ENCODE measurements around the gene CGB1.
A peak's percentile ranks its signal among the peaks of the same experiment; 100 is the strongest.

Gene CGB1

DNA sequence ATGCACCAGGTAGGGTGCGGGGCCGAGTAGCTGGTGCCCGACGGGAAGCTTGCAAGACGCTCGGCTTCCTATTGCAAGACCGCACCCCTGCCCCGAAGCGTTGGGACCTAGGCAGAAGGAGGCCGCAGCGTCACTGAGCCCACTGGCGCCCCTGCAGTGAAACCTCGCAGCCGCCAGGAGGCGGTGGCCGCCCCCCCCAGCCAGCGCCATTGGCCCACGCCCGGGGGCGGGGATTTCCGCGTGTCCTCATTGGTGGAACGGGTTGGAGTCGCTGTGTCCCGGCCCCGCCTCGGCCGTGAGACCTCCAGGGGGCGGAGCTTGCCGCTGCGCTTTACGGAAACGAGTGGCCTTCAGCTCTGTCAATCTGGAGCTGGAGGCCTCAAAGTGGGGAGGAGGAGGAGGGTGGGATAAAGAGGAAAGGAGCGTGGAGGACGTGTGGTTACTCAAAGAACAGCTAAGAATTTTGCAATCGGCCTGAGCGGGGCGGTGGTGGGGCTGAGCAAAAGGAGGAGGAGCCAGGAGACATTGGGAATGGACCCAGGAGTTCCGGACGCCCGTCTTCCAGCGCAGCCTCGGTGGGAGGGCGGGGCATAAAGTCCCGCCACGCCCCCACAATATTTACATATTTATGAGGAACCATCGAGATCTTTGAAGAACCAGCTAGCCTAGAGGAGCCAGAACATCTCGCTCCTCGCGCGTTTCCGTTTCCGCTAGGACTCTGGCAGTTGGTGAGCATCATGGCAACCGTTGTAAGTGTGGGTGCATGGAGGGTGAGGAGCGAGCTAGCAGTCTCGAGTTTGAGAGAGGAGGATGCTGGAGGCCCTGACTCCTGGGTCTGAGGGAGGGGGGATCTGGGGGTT is 43.3 kb downstream of the CGB1 start, which contains the start of the genes GYS1 and RUVBL2:
Gene GYS1, minus strand, starts transcription at position 135 of the 860 bp plus-strand sequence. CDS start 197 bp downstream, outside the sequence.
Gene RUVBL2, plus strand, starts transcription at position 713 of the 860 bp plus-strand sequence. Its CDS starts 25 bp downstream, at position 738.
- DNase-seq: peak; percentile 99

DNA sequence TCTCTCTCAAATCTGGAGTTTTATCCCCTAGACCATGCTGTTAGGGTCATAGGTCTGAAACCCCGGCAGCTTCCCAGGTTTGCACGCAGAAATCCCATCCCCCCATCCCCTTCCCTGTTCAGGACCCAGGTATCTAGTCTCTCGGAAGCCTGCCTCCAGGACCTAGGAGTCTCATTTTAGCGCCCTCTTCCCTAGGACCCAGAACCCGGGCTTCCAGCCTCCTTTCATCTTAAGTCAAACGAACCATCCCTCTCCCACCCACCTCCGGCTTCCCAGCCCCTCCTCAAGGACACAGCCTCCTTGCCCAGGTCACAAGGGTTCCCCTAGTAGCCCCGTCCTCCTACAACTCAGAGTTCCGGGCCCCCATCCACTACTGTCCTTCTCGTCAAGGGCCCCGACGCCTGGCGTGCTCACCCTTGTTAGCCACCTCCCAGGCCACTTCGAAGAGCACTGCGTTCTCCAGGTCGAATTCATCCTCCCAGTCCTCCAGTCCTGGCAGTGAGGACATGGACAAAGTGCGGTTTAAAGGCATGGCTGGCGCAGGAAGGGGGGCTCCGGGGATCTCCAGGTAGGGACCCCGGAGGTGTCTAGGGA is 44.0 kb downstream of the CGB1 start:
- peak; percentile 3 for DNase-seq

- DNase-seq: peak; percentile 79
Measured at GRCh38 chr19:48991873-48992580, 44.7 kb downstream of the CGB1 start.

GRCh38 chr19:48991011-48991609 is 45.6 kb downstream of the CGB1 start:
- DNase-seq: no peak

DNA sequence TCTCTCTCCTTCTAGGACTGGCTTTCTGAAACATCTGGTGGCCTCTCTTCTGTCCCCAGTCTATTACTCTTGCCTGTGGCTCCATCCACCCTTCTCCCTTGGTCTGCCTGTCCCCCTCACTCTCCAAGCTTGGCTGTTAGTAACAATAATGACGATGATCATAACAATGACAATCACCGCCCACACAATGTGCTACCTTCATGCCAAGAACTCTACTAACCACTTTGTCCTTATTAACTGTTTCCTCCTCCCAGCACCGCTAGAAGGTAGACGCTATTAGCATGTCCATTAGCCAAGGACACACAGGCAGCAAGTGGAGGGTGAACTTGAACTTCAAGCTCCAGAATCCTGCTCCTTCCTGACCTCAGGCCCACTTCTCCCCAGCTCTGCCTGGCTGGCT is 46.3 kb downstream of the CGB1 start:
- DNase-seq: no peak

DNA sequence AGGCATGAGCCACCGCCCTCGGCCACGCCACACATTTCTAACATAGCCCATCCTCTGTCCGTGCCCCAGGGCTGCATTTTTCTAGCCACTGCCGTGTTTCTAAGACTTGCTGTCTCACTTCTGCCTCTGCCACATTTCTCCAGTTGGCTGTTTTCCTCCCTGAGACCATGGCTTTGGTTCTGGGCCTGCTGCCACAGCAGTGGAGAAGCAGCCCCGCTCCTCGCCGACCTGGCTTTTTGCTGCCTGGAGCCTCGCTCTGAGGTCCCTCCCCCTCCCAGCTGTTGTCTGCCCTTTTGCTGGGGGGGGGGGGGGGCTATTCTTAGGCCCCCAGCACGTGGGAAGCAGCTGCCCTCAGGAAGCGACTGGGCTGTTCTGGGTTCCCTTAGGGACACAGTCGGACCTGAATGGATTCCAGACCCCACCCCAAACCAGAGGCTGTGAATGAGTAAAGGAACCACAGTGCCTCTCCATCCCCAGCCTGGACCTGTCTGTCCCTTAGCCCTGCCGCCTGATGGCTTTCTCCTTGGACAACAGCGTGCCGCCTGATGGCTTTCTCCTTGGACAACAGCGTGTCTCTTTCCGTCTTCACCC is 46.9 kb downstream of the CGB1 start:
- no peak for DNase-seq

GRCh38 chr19:48988860-48989259 is 47.8 kb downstream of the CGB1 start:
- DNase-seq: no peak

DNA sequence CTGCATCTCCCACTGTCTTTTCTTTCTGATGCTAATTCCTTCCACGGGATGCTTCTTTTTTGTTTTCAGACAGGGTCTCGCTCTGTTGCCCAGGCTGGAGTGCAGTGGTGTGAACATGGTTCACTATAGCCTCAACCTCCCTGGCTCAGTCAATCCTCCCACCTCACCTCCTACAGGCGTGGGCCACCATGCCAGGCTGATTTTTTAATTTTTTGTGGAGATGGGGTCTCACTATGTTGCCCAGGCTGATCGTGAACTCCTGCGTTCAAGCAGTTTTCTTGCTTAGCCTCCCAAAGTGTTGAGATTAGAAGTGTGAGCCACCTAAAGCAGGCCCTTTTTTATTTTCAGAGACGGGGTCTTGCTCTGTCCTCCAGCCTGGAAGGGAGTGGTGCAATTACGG is 48.4 kb downstream of the CGB1 start:
- DNase-seq: no peak

DNA sequence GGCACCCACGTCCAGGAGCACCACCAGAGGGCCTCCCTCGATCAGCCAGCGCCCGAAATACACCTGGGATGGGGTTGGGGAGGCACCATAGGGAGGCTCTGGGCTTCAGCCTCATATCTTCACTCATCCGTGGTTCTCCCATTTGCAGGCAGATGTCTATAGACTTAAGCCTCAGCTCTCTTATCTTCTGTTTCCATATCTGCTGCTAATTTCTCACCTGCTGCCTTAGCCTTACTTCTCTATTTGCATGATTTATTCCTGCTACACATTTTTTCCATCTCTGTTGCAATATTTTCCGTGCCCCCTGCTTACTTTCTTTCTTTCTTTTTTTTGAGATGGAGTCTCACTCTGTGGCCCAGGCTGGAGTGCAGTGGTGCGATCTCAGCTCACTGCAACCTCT is 49.4 kb downstream of the CGB1 start:
- DNase-seq: no peak

DNA sequence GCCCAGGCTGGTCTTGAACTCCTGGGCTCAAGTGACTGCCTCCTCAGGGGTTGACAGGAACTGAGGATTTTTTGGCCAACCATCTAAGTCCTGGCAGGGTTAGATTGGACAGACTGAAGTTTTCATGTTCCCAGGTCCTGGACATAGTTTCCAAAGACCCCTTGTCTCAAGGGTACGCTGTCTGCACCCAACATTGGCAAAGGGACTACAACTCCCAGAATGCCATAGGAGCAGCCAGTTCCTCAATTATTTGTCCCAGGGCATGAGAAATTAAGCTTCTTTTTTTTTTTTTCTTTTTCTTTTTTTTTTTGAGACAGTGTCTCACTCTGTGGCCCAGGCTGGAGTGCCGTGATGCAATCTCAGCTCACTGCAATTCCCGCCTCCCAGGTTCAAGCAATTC is 50.5 kb downstream of the CGB1 start:
- DNase-seq: no peak

- DNase-seq: no peak
Measured at GRCh38 chr19:48985711-48986110, 51.0 kb downstream of the CGB1 start.

All from HCEC 1CT (cell line).